ENCODE data around the gene ITGA3.

Gene ITGA3

DNA sequence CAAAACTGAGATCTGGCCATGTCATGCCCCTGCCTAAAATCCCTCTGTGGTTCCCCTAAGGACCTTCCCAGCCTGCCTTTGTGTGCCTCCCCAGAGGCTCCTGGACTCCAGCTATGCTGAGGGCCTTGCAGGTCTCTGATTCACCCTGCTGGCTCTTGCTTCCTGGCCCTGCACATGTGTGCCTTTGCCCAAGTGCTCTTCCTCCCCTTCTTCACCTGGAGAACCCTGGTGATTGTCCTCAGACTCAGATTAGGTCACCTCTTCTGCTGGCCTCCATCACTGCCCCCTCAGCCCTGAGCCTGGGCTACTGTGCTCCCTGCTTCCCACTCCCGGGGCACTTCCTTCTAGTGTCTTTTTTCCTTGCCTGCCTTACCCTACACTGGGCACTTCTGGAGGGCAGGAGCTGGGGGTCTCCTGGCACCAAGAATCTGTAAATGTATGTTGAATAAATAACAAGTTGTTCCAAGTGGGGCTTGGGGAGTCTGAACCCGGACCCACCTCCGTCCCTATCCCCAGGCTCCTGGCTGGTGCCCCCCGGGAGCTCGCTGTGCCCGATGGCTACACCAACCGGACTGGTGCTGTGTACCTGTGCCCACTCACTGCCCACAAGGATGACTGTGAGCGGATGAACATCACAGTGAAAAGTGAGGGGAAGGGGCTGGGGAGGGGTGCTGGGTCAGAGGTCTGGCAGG lies 7.8 kb downstream of the ITGA3 start:
- H3K27me3 ChIP-seq (replicated peaks; ENCODE audit: control insufficient read depth, insufficient read depth, low read length) = no peaks in the 10 kb centered on the region
- H3K4me1 ChIP-seq (ENCODE audit: control insufficient read depth, insufficient read depth, low read length) = peaks cover 78% of the 10 kb centered on the region
- H3K4me3 ChIP-seq (ENCODE audit: low read length) = no peak overlapping the region
- DNase-seq (ENCODE audit: low read depth) = peak; percentile 52
- no peak overlapping the region for H3K9ac ChIP-seq (ENCODE audit: low read length)
- no peaks in the 10 kb centered on the region for H3K9me3 ChIP-seq (ENCODE audit: control insufficient read depth, low read length)
- H3K36me3 ChIP-seq (ENCODE audit: control insufficient read depth, insufficient read depth, low read length, severe bottlenecking) = no peaks in the 10 kb centered on the region

DNA sequence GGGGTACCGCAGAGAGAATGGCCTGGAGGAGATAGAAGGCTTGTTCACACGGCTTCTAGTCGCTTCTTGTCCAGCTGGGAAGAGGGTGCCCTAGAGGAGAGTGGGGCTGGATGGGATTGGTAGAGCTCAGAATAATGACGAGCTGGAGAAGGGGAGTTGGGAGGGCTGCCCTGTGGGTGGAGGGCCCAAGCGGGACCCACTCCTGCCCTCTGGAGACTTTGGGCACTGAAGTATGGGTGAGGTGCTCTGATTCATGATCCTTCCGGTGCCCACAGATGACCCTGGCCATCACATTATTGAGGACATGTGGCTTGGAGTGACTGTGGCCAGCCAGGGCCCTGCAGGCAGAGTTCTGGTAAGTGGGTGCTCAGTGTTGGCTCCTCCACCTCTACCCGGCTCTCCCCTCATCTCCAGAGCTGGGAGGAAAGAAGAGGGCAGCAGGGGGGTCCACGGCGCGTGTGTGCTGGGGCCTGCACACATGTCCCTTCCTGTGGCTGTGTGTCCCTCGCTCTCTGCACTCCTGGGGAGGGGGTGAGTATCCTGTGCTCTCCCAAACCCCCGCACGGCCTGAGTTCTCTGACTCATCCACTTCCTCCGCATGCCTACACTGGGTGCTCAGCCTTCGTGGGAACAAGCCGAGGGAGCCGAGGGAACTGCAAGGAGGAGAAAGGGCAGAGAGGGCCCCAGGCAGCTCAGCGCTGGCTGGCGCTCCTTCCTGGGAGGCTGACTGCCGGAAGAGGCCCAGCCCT lies 8.5 kb downstream of the ITGA3 start:
- no peaks in the 10 kb centered on the region for H3K36me3 ChIP-seq (ENCODE audit: control insufficient read depth, insufficient read depth, low read length, severe bottlenecking)
- peak; percentile 97 for DNase-seq (ENCODE audit: low read depth)
- H3K27me3 ChIP-seq (replicated peaks; ENCODE audit: control insufficient read depth, insufficient read depth, low read length) = no peaks in the 10 kb centered on the region
- peak overlapping the region; percentile 10 for H3K4me3 ChIP-seq (ENCODE audit: low read length)
- peak overlapping the region; percentile 77 for H3K9ac ChIP-seq (ENCODE audit: low read length)
- H3K4me1 ChIP-seq (ENCODE audit: control insufficient read depth, insufficient read depth, low read length) = peaks cover 71% of the 10 kb centered on the region
- no peaks in the 10 kb centered on the region for H3K9me3 ChIP-seq (ENCODE audit: control insufficient read depth, low read length)

DNA sequence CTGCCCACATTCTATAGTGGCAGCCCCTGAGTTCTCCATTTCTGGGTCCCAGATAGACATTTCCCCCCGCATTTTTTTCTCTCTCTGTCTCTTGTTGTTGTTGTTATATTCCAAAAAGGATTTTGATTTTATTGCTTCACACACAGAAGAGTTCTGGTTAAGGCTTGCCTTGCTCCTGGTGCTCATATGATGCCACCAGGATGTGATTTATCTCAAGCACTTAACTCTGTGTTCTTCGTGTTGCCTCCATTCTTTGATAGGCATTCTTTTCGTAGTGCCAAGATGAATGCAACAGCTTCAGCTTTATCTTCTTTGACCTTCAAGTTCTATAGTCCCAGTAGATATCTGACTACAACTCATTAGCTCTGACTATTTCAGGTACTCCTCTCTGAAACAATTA lies 9.1 kb downstream of the ITGA3 start:
- Histone ChIP-seq H3K9ac (ENCODE audit: low read length) (peak overlapping the region; percentile 77), H3K36me3 (ENCODE audit: control insufficient read depth, insufficient read depth, low read length, severe bottlenecking) (no peaks in the 10 kb centered on the region), H3K9me3 (ENCODE audit: control insufficient read depth, low read length) (no peaks in the 10 kb centered on the region), H3K4me1 (ENCODE audit: control insufficient read depth, insufficient read depth, low read length) (peaks cover 65% of the 10 kb centered on the region), H3K27me3 (replicated peaks; ENCODE audit: control insufficient read depth, insufficient read depth, low read length) (no peaks in the 10 kb centered on the region), H3K4me3 (ENCODE audit: low read length) (peak overlapping the region; percentile 10)
- no peak for DNase-seq (ENCODE audit: low read depth)

DNA sequence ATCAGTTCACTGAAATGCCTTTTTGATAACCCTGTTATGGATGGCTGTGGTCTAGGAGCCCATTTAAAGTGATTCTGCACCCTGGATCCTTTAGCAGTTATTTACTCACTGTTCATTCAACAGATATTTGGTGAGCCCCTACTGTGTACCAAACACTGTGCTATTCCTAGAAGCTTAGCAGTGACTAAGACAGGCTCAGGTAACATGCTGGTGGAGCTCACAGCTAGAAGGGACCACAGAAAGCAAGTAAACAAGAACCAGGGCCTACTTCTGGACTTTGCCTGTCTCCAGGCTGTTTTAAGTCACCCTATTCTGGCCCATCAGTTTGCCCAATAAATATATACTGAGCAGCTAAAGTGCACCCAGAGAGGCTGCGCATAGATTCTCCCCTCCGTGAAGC lies 11.1 kb downstream of the ITGA3 start:
- H3K4me1 ChIP-seq (ENCODE audit: control insufficient read depth, insufficient read depth, low read length) = peaks cover 46% of the 10 kb centered on the region
- no peaks in the 10 kb centered on the region for H3K27me3 ChIP-seq (replicated peaks; ENCODE audit: control insufficient read depth, insufficient read depth, low read length)
- H3K9me3 ChIP-seq (ENCODE audit: control insufficient read depth, low read length) = no peaks in the 10 kb centered on the region

DNA sequence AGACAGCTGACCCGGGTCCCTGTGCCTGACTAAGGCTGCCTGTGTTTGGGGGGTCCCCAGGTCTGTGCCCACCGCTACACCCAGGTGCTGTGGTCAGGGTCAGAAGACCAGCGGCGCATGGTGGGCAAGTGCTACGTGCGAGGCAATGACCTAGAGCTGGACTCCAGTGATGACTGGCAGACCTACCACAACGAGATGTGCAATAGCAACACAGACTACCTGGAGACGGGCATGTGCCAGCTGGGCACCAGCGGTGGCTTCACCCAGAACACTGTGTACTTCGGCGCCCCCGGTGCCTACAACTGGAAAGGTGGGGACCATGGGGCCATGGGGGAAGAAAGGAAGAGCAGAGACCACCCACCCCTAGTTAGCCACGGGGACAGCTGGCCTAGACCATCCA lies 12.1 kb downstream of the ITGA3 start:
- Histone ChIP-seq H3K4me3 (ENCODE audit: low read length) (no peak overlapping the region), H3K27me3 (replicated peaks; ENCODE audit: control insufficient read depth, insufficient read depth, low read length) (no peaks in the 10 kb centered on the region), H3K36me3 (ENCODE audit: control insufficient read depth, insufficient read depth, low read length, severe bottlenecking) (peaks cover 11% of the 10 kb centered on the region), H3K9ac (ENCODE audit: low read length) (no peak overlapping the region), H3K4me1 (ENCODE audit: control insufficient read depth, insufficient read depth, low read length) (peaks cover 36% of the 10 kb centered on the region), H3K9me3 (ENCODE audit: control insufficient read depth, low read length) (no peaks in the 10 kb centered on the region)
- no peak for DNase-seq (ENCODE audit: low read depth)

More for the DNA sequence above, 11.1 kb downstream of the ITGA3 start:
- H3K36me3 ChIP-seq (ENCODE audit: control insufficient read depth, insufficient read depth, low read length, severe bottlenecking) = peaks cover 10% of the 10 kb centered on the region
- H3K9ac ChIP-seq (ENCODE audit: low read length) = peak overlapping the region; percentile 14
- DNase-seq (ENCODE audit: low read depth) = no peak
- no peak overlapping the region for H3K4me3 ChIP-seq (ENCODE audit: low read length)

DNA sequence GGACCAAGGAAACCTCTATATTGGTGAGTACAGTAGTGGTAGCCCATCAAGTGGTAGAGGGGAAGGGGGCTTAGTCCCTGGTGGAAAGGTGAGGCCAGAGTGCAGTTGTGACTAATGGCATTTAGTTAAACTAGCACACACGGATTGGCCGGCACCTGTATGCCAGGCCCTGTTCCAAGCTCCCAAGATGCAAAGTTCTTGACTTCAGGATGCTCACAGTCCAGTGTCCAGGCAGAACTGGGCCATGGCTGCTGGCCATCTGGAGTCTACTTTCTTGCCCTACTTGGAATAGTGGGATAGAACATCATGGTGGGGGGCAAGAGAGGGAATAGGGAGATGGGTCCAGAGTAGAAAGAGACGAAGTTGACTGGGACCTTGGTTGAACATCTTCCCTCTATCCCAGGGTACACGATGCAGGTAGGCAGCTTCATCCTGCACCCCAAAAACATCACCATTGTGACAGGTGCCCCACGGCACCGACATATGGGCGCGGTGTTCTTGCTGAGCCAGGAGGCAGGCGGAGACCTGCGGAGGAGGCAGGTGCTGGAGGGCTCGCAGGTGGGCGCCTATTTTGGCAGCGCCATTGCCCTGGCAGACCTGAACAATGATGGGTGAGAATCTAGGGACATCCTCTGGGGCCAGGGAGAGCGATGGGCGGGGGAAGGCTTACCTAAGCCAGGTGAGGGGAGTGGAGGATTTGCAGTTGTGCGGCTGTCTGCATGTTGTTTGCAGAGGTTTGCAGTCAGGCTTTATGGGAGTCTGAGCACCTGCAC lies 15.2 kb downstream of the ITGA3 start:
- Histone ChIP-seq H3K27me3 (replicated peaks; ENCODE audit: control insufficient read depth, insufficient read depth, low read length) (no peaks in the 10 kb centered on the region), H3K36me3 (ENCODE audit: control insufficient read depth, insufficient read depth, low read length, severe bottlenecking) (peaks cover 16% of the 10 kb centered on the region)

DNA sequence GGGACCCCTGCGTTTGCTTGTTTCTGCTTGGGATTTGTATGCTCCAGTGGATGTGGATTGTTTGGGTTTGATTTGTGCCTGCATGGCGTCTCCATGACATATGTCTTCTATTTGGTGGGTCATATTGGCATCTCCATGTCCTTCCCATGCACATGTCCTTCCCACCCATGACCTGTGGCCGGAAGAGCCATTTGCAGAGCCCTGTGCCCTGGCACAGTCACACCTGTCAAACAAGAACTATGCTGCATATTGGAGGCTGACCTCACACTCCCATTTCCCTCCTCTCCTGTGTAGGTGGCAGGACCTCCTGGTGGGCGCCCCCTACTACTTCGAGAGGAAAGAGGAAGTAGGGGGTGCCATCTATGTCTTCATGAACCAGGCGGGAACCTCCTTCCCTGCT lies 15.8 kb downstream of the ITGA3 start:
- no peak overlapping the region for H3K9ac ChIP-seq (ENCODE audit: low read length)
- H3K4me3 ChIP-seq (ENCODE audit: low read length) = no peak overlapping the region
- peaks cover 16% of the 10 kb centered on the region for H3K36me3 ChIP-seq (ENCODE audit: control insufficient read depth, insufficient read depth, low read length, severe bottlenecking)
- H3K4me1 ChIP-seq (ENCODE audit: control insufficient read depth, insufficient read depth, low read length) = peaks cover 6% of the 10 kb centered on the region
- H3K27me3 ChIP-seq (replicated peaks; ENCODE audit: control insufficient read depth, insufficient read depth, low read length) = no peaks in the 10 kb centered on the region
- no peak for DNase-seq (ENCODE audit: low read depth)
- H3K9me3 ChIP-seq (ENCODE audit: control insufficient read depth, low read length) = no peaks in the 10 kb centered on the region

More for the DNA sequence above, 15.2 kb downstream of the ITGA3 start:
- Histone ChIP-seq H3K4me3 (ENCODE audit: low read length) (no peak overlapping the region), H3K9me3 (ENCODE audit: control insufficient read depth, low read length) (no peaks in the 10 kb centered on the region), H3K9ac (ENCODE audit: low read length) (no peak overlapping the region), H3K4me1 (ENCODE audit: control insufficient read depth, insufficient read depth, low read length) (peaks cover 9% of the 10 kb centered on the region)
- DNase-seq (ENCODE audit: low read depth) = no peak

DNA sequence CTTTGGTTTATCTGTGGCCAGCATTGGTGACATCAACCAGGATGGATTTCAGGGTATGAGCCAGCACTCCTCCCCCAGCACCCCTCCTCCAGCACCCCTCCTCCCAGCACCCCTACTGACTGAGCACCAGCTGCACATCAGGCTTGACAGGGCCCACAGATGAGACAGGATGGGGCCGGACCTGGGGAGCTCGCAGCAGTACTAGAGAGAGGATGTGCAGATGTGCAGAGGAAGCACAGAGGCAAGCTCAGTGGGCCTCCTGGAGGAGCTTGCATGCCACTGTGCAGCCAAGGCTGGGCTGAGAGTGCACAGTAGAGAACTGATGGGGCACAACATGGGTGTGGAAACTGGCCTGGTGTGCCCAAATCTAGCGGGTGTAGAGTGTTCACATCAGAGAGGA lies 16.2 kb downstream of the ITGA3 start:
- Histone ChIP-seq H3K9ac (ENCODE audit: low read length) (no peak overlapping the region), H3K4me3 (ENCODE audit: low read length) (no peak overlapping the region), H3K36me3 (ENCODE audit: control insufficient read depth, insufficient read depth, low read length, severe bottlenecking) (peaks cover 20% of the 10 kb centered on the region), H3K4me1 (ENCODE audit: control insufficient read depth, insufficient read depth, low read length) (peaks cover 1% of the 10 kb centered on the region), H3K9me3 (ENCODE audit: control insufficient read depth, low read length) (no peaks in the 10 kb centered on the region), H3K27me3 (replicated peaks; ENCODE audit: control insufficient read depth, insufficient read depth, low read length) (no peaks in the 10 kb centered on the region)
- no peak for DNase-seq (ENCODE audit: low read depth)

DNA sequence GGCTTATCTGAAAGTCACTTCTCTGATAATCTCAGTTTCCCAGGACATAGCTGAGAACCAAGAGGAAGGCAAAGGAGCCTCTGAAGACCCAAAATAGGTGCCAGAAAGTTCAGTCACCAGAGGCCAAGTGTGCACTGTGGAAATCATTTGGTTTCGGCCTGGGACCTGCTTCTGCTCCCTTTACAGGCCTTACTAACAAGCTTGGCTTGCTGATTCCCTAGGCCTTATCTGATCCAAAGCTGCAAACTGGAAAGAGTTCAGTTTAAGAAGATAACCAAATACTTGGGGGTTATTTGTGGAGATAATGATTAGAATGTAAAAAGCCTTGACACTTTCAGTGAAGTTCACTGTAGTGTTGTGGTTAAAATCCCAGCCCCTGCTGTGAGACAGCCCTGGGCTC lies 17.0 kb downstream of the ITGA3 start:
- Histone ChIP-seq H3K4me1 (ENCODE audit: control insufficient read depth, insufficient read depth, low read length) (no peaks in the 10 kb centered on the region), H3K9ac (ENCODE audit: low read length) (no peak overlapping the region), H3K27me3 (replicated peaks; ENCODE audit: control insufficient read depth, insufficient read depth, low read length) (no peaks in the 10 kb centered on the region), H3K4me3 (ENCODE audit: low read length) (no peak overlapping the region), H3K9me3 (ENCODE audit: control insufficient read depth, low read length) (no peaks in the 10 kb centered on the region), H3K36me3 (ENCODE audit: control insufficient read depth, insufficient read depth, low read length, severe bottlenecking) (peaks cover 27% of the 10 kb centered on the region)
- DNase-seq (ENCODE audit: low read depth) = no peak

DNA sequence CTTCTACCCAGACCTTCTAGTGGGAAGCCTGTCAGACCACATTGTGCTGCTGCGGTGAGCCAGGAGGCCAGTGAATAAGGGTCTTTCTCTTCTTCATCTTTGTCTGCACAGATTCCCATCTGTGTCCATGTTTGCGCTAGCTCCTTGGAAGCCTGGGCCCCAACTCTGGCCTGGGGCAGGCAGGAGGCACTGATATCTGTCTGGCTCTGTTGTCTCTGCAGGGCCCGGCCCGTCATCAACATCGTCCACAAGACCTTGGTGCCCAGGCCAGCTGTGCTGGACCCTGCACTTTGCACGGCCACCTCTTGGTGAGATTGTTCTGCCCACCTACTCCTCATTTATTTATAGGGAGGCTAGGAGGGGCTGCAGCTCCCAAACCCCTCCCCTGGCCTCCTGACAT lies 18.3 kb downstream of the ITGA3 start:
- Histone ChIP-seq H3K27me3 (replicated peaks; ENCODE audit: control insufficient read depth, insufficient read depth, low read length) (no peaks in the 10 kb centered on the region), H3K4me3 (ENCODE audit: low read length) (no peak overlapping the region), H3K9me3 (ENCODE audit: control insufficient read depth, low read length) (no peaks in the 10 kb centered on the region), H3K36me3 (ENCODE audit: control insufficient read depth, insufficient read depth, low read length, severe bottlenecking) (peaks cover 38% of the 10 kb centered on the region), H3K9ac (ENCODE audit: low read length) (no peak overlapping the region), H3K4me1 (ENCODE audit: control insufficient read depth, insufficient read depth, low read length) (no peaks in the 10 kb centered on the region)
- DNase-seq (ENCODE audit: low read depth) = no peak

DNA sequence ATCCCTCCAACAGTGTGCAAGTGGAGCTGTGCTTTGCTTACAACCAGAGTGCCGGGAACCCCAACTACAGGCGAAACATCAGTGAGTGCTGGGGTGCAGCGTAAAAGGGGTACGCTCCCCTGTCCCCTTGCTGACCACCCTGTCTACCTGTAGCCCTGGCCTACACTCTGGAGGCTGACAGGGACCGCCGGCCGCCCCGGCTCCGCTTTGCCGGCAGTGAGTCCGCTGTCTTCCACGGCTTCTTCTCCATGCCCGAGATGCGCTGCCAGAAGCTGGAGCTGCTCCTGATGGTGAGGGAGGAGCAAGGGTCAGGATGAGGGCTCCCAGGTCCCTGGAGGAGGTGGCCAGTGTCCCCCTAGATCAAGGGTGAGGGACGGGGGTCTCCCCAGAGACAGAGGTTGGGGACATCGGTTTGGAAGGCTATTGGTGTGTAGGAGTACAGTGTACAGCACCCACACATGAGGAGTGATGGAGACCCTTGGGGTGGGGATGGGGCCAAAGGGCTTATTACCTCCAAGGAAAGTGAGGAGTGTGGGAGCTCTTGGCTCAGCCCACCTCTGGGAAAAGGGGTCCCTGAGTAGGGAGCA lies 19.6 kb downstream of the ITGA3 start:
- Histone ChIP-seq H3K27me3 (replicated peaks; ENCODE audit: control insufficient read depth, insufficient read depth, low read length) (no peaks in the 10 kb centered on the region), H3K4me1 (ENCODE audit: control insufficient read depth, insufficient read depth, low read length) (no peaks in the 10 kb centered on the region), H3K4me3 (ENCODE audit: low read length) (no peak overlapping the region), H3K36me3 (ENCODE audit: control insufficient read depth, insufficient read depth, low read length, severe bottlenecking) (peaks cover 42% of the 10 kb centered on the region), H3K9me3 (ENCODE audit: control insufficient read depth, low read length) (no peaks in the 10 kb centered on the region), H3K9ac (ENCODE audit: low read length) (no peak overlapping the region)
- DNase-seq (ENCODE audit: low read depth) = no peak
